A549 (cell line): Measurements from ENCODE around the gene C3orf18. TPM values are rescaled to one million over a fixed set of nuclear protein-coding genes. Genes with fewer than 3 reads are reported as not detected.

ENCODE experiments used
- ATAC-seq, 2 experiments: fragments of 200-7000 bp in 1 of 2; fragments of >200 bp in 1 of 2; cut with Nextera tagmentation in 1 of 2; cut with Tn5 transposase in 1 of 2; 3 replicates each; pipeline versions ENCODE4 v1.8.0 to v1.9.1; 2018 to 2020; ENCODE audit warnings: mild to moderate bottlenecking in 1 of 2, moderate library complexity in 1 of 2
- CTCF ChIA-PET: fragments of 300-600 bp; sonication (Branson Sonifier 250); formaldehyde crosslinking; extraction: SDS; loops from one replicate; lab custom pipeline; 2021; ENCODE audit warnings: antibody characterized with exemption, inconsistent platforms; lab: Yijun Ruan, JAX
- POLR2A ChIA-PET: fragments of 350-600 bp; formaldehyde crosslinking; extraction: SDS; loops from one replicate; lab custom pipeline; 2021; ENCODE audit warnings: antibody characterized with exemption, inconsistent platforms; lab: Yijun Ruan, JAX
- DNase-seq, 2 experiments: peaks; one replicate each; pipeline versions ENCODE4 v3.0.0 to v3.0.0-alpha.2; 2011 to 2016; ENCODE audit warnings: low read depth in 1 of 2, low spot score in 1 of 2
- FAIRE-seq: peaks from 2 replicates; lab custom pipeline; 2011; peaks lifted over from hg19 to GRCh38; lab: Jason Lieb, UNC
- H3K27ac ChIP-seq, 2 experiments: fragments of >200 bp; sonication (Bioruptor Twin); formaldehyde crosslinking; 3 replicates each; pipeline ENCODE4 v1.5.1; 2016 to 2017
- H3K4me1 ChIP-seq: fragments of >200 bp; sonication (Bioruptor Twin); formaldehyde crosslinking; 3 replicates; pipeline ENCODE4 v1.6.1; 2016
- H3K4me2 ChIP-seq: fragments of >200 bp; sonication (Bioruptor Twin); formaldehyde crosslinking; 3 replicates; pipeline ENCODE4 v1.6.1; 2016
- H3K4me3 ChIP-seq: fragments of >200 bp; sonication (Bioruptor Twin); formaldehyde crosslinking; 3 replicates; pipeline ENCODE4 v1.5.1; 2016
- H3K9me3 ChIP-seq: fragments of >200 bp; sonication (Bioruptor Twin); formaldehyde crosslinking; 3 replicates; pipeline ENCODE4 v1.6.1; 2016
- BHLHE40 ChIP-seq: IDR thresholded peaks from 2 replicates; pipeline ENCODE4 v1.6.1; 2012; ENCODE audit warnings: low read depth, low read length, inconsistent platforms
- CBX2 ChIP-seq: fragments of 200-600 bp; sonication (generic); IDR thresholded peaks from 2 replicates; pipeline ENCODE4 v1.6.1; 2016; ENCODE audit warnings: low read depth, mild to moderate bottlenecking, borderline replicate concordance
- CEBPB ChIP-seq, 2 experiments: fragments of >200 bp in 1 of 2; sonication (Bioruptor Twin) in 1 of 2; formaldehyde crosslinking in 1 of 2; IDR thresholded peaks; 2 replicates each; pipeline ENCODE4 v1.6.1; 2012 to 2016
- EHF ChIP-seq: fragments of 250-450 bp; sonication (Bioruptor Pico); IDR thresholded peaks from 2 replicates; pipeline ENCODE4 v1.5.0; 2020; ENCODE audit warnings: mild to moderate bottlenecking
- EP300 ChIP-seq, 2 experiments: fragments of >200 bp; sonication (Bioruptor Twin); formaldehyde crosslinking; IDR thresholded peaks; 2 replicates in 1 of 2; 3 replicates in 1 of 2; pipeline ENCODE4 v1.6.1; 2016 to 2017
- FOSB ChIP-seq: fragments of 250-450 bp; sonication (Bioruptor Pico); IDR thresholded peaks from 2 replicates; pipeline ENCODE4 v1.5.0; 2020; ENCODE audit warnings: mild to moderate bottlenecking, moderate library complexity
- FOXS1 ChIP-seq: fragments of 250-450 bp; sonication (Bioruptor Pico); IDR thresholded peaks from 2 replicates; pipeline ENCODE4 v1.5.0; 2020; ENCODE audit warnings: mild to moderate bottlenecking, moderate library complexity
- HOXA7 ChIP-seq: fragments of 250-450 bp; sonication (Bioruptor Pico); IDR thresholded peaks from 2 replicates; pipeline ENCODE4 v1.5.0; 2020; ENCODE audit warnings: mild to moderate bottlenecking, moderate library complexity
- HOXB5 ChIP-seq: fragments of 250-450 bp; sonication (Bioruptor Pico); IDR thresholded peaks from 2 replicates; pipeline ENCODE4 v1.5.0; 2020; ENCODE audit warnings: mild to moderate bottlenecking, moderate library complexity
- JUNB ChIP-seq: fragments of >200 bp; sonication (Bioruptor Twin); formaldehyde crosslinking; IDR thresholded peaks from 2 replicates; pipeline ENCODE4 v1.6.1; 2016
- MAFK ChIP-seq: fragments of 450-650 bp; IDR thresholded peaks from 2 replicates; pipeline ENCODE4 v1.6.1; 2014; ENCODE audit not compliant: partially characterized antibody
- NFE2L2 ChIP-seq: fragments of 150-350 bp; conservative IDR thresholded peaks from 2 replicates; pipeline ENCODE4 v1.6.1; 2014; ENCODE audit warnings: low read length
- NPAS2 ChIP-seq: fragments of 250-450 bp; sonication (Bioruptor Pico); IDR thresholded peaks from 2 replicates; pipeline ENCODE4 v1.8.0; 2022; ENCODE audit warnings: mild to moderate bottlenecking, moderate library complexity, borderline replicate concordance
- POLR2AphosphoS2 ChIP-seq: conservative IDR thresholded peaks from 2 replicates; pipeline ENCODE4 v1.6.1; 2012; ENCODE audit warnings: low read length, improper control_type of control experiment, inconsistent platforms
- RAD21 ChIP-seq, 2 experiments: fragments of >200 bp in 1 of 2; sonication (Bioruptor Twin) in 1 of 2; formaldehyde crosslinking in 1 of 2; IDR thresholded peaks in 1 of 2; conservative IDR thresholded peaks in 1 of 2; 2 replicates in 1 of 2; 3 replicates in 1 of 2; pipeline ENCODE4 v1.6.1; 2012 to 2018; ENCODE audit warnings: inconsistent platforms in 1 of 2
- RARB ChIP-seq: fragments of 250-450 bp; sonication (Bioruptor Pico); IDR thresholded peaks from 2 replicates; pipeline ENCODE4 v1.8.0; 2021; ENCODE audit warnings: mild to moderate bottlenecking, moderate library complexity
- RCOR1 ChIP-seq: fragments of 150-350 bp; IDR thresholded peaks from 2 replicates; pipeline ENCODE4 v1.6.1; 2014; ENCODE audit warnings: antibody characterized with exemption, low read length, low read depth
- RNF2 ChIP-seq: fragments of 200-600 bp; sonication (generic); IDR thresholded peaks from 2 replicates; pipeline ENCODE4 v1.6.1; 2016; ENCODE audit warnings: low read depth, mild to moderate bottlenecking, antibody characterized with exemption, moderate library complexity, borderline replicate concordance
- SMC3 ChIP-seq: fragments of >200 bp; sonication (Bioruptor Twin); formaldehyde crosslinking; IDR thresholded peaks from 3 replicates; pipeline ENCODE4 v1.6.1; 2018; ENCODE audit warnings: inconsistent platforms
- TFCP2L1 ChIP-seq: fragments of 250-450 bp; sonication (Bioruptor Pico); IDR thresholded peaks from 2 replicates; pipeline ENCODE4 v1.5.0; 2021; ENCODE audit warnings: mild to moderate bottlenecking
- ZSCAN20 ChIP-seq: fragments of 250-450 bp; sonication (Bioruptor Pico); IDR thresholded peaks from 2 replicates; pipeline ENCODE4 v1.8.0; 2022; ENCODE audit warnings: mild to moderate bottlenecking, moderate library complexity
- WGBS: methylation state at CpG from one replicate; pipeline ENCODE4 v1.1.6; 2017; ENCODE audit errors: missing lambda C conversion rate; 5-methylcytosine and 5-hydroxymethylcytosine counted together
- polyA plus RNA-seq, 4 experiments: library from polyadenylated mRNA; depleted of rRNA in 3 of 4; stranded (reverse); fragments of >200 nt; fragmentation: RNase III in 1 of 4; extraction: RNeasy Plus Mini Kit Qiagen cat#74134 plus additional on column Dnase treatment in 1 of 4; gene quantifications; 2 replicates in 3 of 4; 3 replicates in 1 of 4; pipeline ENCODE4 v1.2.3, GENCODE V29; 2011 to 2017
- TF ChIP-seq, protein P1 (sequence below): fragments of 250-450 bp; sonication (Bioruptor Pico); IDR thresholded peaks from 2 replicates; pipeline ENCODE4 v1.5.0; 2021; ENCODE audit warnings: mild to moderate bottlenecking, moderate library complexity, borderline replicate concordance
- TF ChIP-seq, protein P2 (sequence below): IDR thresholded peaks from 2 replicates; pipeline ENCODE4 v1.6.1; 2012; ENCODE audit warnings: low read depth, borderline replicate concordance
- TF ChIP-seq, protein P3 (sequence below): fragments of >200 bp; sonication (Bioruptor Twin); formaldehyde crosslinking; IDR thresholded peaks from 3 replicates; pipeline ENCODE4 v1.5.1; 2016

C3orf18 gene
- polyA plus RNA-seq, 2 of the 4 experiments (the other 2 are of a cell fraction), result 3.4 to 5.4 TPM

DNA sequence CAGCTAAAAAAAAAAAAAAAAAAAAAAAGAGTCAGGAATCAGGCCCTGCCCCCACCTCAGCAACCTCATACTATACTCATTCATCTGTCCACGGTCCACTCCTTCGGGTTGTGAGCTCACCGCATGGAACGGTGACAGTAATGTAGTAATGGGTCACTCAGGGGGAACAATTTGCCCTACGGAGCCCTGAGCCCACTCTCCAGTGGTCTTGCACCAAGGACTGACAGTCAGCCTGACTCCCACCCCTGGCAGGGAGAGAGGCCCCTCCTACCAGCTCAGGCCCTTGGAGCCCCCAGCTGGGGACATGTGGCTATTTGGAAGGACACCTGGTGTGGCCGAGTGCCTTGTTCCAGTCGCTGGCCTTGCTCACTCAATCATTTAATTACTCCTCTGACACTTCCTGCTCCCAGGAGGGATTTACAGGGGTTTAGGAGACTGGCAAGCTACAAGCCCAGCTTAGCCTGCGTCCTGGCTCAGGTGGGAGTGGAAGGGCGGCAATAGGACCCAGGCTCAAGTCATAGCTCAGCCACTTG lies 44.2 kb downstream of the C3orf18 start:
- ChIA-PET CTCF (interaction anchor here (1.1 to 5.5 kb wide), 4 partner anchors 17 to 90 kb away, joined by 4 to 35 read pairs (median 16); no protein-coding TSS in a partner anchor), POLR2A (no interaction called here)
- no peak for ATAC-seq
- no peak for DNase-seq
- Histone ChIP-seq H3K4me3 (no peak overlapping the region), H3K27ac (no peak overlapping the region), H3K4me2 (no peak overlapping the region), H3K4me1 (no peaks in the 10 kb centered on the region), H3K9me3 (no peaks in the 10 kb centered on the region)
- TF ChIP-seq POLR2AphosphoS2 (no peak), EP300 (IDR thresholded peaks at IDR 0.05) (no peak), HOXB5 (CRISPR knock-in tag) (no peak)
- TF ChIP-seq, protein P1, sequence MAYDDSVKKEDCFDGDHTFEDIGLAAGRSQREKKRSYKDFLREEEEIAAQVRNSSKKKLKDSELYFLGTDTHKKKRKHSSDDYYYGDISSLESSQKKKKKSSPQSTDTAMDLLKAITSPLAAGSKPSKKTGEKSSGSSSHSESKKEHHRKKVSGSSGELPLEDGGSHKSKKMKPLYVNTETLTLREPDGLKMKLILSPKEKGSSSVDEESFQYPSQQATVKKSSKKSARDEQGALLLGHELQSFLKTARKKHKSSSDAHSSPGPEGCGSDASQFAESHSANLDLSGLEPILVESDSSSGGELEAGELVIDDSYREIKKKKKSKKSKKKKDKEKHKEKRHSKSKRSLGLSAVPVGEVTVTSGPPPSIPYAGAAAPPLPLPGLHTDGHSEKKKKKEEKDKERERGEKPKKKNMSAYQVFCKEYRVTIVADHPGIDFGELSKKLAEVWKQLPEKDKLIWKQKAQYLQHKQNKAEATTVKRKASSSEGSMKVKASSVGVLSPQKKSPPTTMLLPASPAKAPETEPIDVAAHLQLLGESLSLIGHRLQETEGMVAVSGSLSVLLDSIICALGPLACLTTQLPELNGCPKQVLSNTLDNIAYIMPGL, result no peak
- no peak for FAIRE-seq
- WGBS, result 46% methylated on average over 6 of the region's 9 CpGs

DNA sequence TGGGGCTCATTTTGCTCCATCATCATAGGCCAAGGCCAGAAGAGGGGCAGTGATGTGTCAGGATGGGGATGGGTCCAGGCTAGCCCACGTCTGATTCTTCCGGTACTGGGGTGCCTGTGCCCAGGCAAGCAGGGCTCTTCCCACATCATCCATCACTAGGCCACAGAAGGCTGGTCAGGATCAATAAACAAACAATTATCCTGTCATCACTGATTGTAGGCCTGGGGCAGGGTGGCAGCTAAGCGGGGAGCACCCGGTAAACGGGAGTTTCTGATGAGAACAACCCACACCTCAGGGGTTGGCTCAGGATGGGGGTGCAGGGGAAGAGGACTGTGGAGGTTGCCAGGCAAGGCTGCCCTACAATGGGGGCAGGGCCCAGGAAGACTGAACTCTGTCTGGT lies 46.0 kb downstream of the C3orf18 start:
- ATAC-seq, result no peak
- Histone ChIP-seq H3K4me3 (no peak overlapping the region), H3K4me2 (no peak overlapping the region), H3K4me1 (no peaks in the 10 kb centered on the region), H3K9me3 (no peaks in the 10 kb centered on the region), H3K27ac (no peak overlapping the region)
- WGBS, result 39% methylated on average over 3 of the region's 5 CpGs
- no peak for DNase-seq
- TF ChIP-seq TFCP2L1 (CRISPR knock-in tag) (no peak), SMC3 (no peak), RCOR1 (no peak), RARB (CRISPR knock-in tag) (no peak), JUNB (no peak), ZSCAN20 (CRISPR knock-in tag) (no peak), NFE2L2 (no peak), NPAS2 (CRISPR knock-in tag) (no peak), EP300 (IDR thresholded peaks at IDR 0.05) (no peak), HOXA7 (CRISPR knock-in tag) (no peak), RAD21 (conservative IDR thresholded peaks at IDR 0.05 in 1 of 2, IDR thresholded peaks at IDR 0.05 in 1 of 2) (no peak)
- TF ChIP-seq, protein P2, sequence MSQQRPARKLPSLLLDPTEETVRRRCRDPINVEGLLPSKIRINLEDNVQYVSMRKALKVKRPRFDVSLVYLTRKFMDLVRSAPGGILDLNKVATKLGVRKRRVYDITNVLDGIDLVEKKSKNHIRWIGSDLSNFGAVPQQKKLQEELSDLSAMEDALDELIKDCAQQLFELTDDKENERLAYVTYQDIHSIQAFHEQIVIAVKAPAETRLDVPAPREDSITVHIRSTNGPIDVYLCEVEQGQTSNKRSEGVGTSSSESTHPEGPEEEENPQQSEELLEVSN, result no peak
- TF ChIP-seq, protein P1, result no peak
- CTCF ChIA-PET, result interaction anchor here (0.6 to 5.5 kb wide), 6 partner anchors 16 to 94 kb away, joined by 3 to 35 read pairs (median 8); no protein-coding TSS in a partner anchor
- POLR2A ChIA-PET, result no interaction called here
- no peak for FAIRE-seq

DNA sequence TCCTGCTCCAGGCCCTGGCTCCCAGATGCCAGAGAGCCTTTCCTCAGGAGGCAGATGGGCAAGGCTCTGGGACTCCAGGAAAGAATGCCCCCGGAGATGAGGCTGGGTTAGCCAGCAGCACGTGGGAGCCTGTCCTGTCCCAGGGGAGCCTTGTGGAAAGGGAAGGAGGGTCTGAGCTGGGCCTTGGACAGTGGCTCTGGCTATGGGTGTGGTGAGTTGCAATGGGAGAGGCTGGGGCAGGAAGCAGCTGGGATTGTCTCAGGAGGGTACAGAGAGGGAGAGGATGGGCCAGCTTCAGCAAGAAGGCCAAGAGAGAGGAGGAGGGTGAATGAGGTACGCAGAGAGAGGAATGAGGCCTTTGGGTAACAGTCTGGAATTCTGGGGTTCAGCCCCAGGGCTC lies 46.7 kb downstream of the C3orf18 start:
- WGBS, result 36% methylated on average over 1 of the region's 3 CpGs
- no peak overlapping the region for H3K4me3 ChIP-seq
- ATAC-seq, result no peak
- CTCF ChIA-PET, result interaction anchor here (0.7 to 5.5 kb wide), 4 partner anchors 22 to 93 kb away, joined by 3 to 35 read pairs (median 16); no protein-coding TSS in a partner anchor
- no peak for TF ChIP-seq NFE2L2
- TF ChIP-seq FOXS1 (CRISPR knock-in tag), result no peak
- no peak for TF ChIP-seq RNF2
- no peak for TF ChIP-seq EHF (CRISPR knock-in tag)
- no peak for TF ChIP-seq ZSCAN20 (CRISPR knock-in tag)
- TF ChIP-seq MAFK, result no peak
- TF ChIP-seq EP300 (IDR thresholded peaks at IDR 0.05), result no peak
- no peak for TF ChIP-seq SMC3
- no peak for TF ChIP-seq CBX2
- no peak for TF ChIP-seq FOSB (CRISPR knock-in tag)
- TF ChIP-seq CEBPB (IDR thresholded peaks at IDR 0.05), result no peak
- TF ChIP-seq, protein P3, sequence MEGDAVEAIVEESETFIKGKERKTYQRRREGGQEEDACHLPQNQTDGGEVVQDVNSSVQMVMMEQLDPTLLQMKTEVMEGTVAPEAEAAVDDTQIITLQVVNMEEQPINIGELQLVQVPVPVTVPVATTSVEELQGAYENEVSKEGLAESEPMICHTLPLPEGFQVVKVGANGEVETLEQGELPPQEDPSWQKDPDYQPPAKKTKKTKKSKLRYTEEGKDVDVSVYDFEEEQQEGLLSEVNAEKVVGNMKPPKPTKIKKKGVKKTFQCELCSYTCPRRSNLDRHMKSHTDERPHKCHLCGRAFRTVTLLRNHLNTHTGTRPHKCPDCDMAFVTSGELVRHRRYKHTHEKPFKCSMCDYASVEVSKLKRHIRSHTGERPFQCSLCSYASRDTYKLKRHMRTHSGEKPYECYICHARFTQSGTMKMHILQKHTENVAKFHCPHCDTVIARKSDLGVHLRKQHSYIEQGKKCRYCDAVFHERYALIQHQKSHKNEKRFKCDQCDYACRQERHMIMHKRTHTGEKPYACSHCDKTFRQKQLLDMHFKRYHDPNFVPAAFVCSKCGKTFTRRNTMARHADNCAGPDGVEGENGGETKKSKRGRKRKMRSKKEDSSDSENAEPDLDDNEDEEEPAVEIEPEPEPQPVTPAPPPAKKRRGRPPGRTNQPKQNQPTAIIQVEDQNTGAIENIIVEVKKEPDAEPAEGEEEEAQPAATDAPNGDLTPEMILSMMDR, result no peak
- no peak for TF ChIP-seq HOXB5 (CRISPR knock-in tag)
- TF ChIP-seq BHLHE40, result no peak
- TF ChIP-seq JUNB, result no peak
- TF ChIP-seq, protein P1, result no peak
- TF ChIP-seq, all 56 proteins: peak for 0
- no peaks in the 10 kb centered on the region for H3K9me3 ChIP-seq
- FAIRE-seq (no peak), DNase-seq (no peak)
- no peaks in the 10 kb centered on the region for H3K4me1 ChIP-seq
- no peak overlapping the region for H3K4me2 ChIP-seq
- H3K27ac ChIP-seq, result no peak overlapping the region
- POLR2A ChIA-PET, result no interaction called here
